MM.1S (cell line): ENCODE measurements around the gene AUTS2.

ENCODE experiments used
- DNase-seq: peaks from one replicate; pipeline ENCODE4 v3.0.0-alpha.2; 2015
- H2AFZ ChIP-seq: fragments of 300-600 bp; sonication (generic); 2 replicates; pipeline ENCODE4 v1.6.0; 2016; ENCODE audit warnings: antibody characterized with exemption, low read length
- H3F3A ChIP-seq: fragments of 300-600 bp; sonication (generic); 2 replicates; pipeline ENCODE4 v1.6.1; 2016; ENCODE audit warnings: mild to moderate bottlenecking, antibody characterized with exemption, low read length, moderate library complexity, mixed read lengths; ENCODE audit not compliant: insufficient read depth
- H3K27ac ChIP-seq: fragments of 300-600 bp; sonication (generic); 2 replicates; pipeline ENCODE4 v1.5.1; 2016; ENCODE audit warnings: mild to moderate bottlenecking, low read length
- H3K27me3 ChIP-seq: fragments of 300-600 bp; sonication (generic); replicated peaks from 2 replicates; pipeline ENCODE4 v1.6.0; 2016; ENCODE audit warnings: low read length; ENCODE audit not compliant: insufficient read depth
- H3K36me3 ChIP-seq: fragments of 300-600 bp; sonication (generic); replicated peaks from 2 replicates; pipeline ENCODE4 v1.6.1; 2016; ENCODE audit warnings: mild to moderate bottlenecking, low read length, mixed read lengths; ENCODE audit not compliant: insufficient read depth
- H3K4me1 ChIP-seq: fragments of 300-600 bp; sonication (generic); 2 replicates; pipeline ENCODE4 v1.6.1; 2016; ENCODE audit warnings: low read length, mixed read lengths
- H3K4me2 ChIP-seq: fragments of 300-600 bp; sonication (generic); 2 replicates; pipeline ENCODE4 v1.6.0; 2016; ENCODE audit warnings: low read depth, low read length
- H3K4me3 ChIP-seq: fragments of 300-600 bp; sonication (generic); 2 replicates; pipeline ENCODE4 v1.5.1; 2016; ENCODE audit warnings: low read length, mixed read lengths
- H3K79me2 ChIP-seq: fragments of 300-600 bp; sonication (generic); 2 replicates; pipeline ENCODE4 v1.6.1; 2016; ENCODE audit warnings: mixed run types, low read length, mixed read lengths
- H3K9ac ChIP-seq: fragments of 300-600 bp; sonication (generic); 2 replicates; pipeline ENCODE4 v1.6.1; 2016; ENCODE audit warnings: low read length, mixed read lengths
- H3K9me2 ChIP-seq: fragments of 300-600 bp; sonication (generic); replicated peaks from 2 replicates; pipeline ENCODE4 v1.6.1; 2016; ENCODE audit warnings: mild to moderate bottlenecking, low read length, mixed read lengths; ENCODE audit not compliant: insufficient read depth
- H3K9me3 ChIP-seq: fragments of 300-600 bp; sonication (generic); replicated peaks from 2 replicates; pipeline ENCODE4 v1.6.1; 2016; ENCODE audit warnings: mild to moderate bottlenecking, low read length, mixed read lengths; ENCODE audit not compliant: insufficient read depth
- H4K20me1 ChIP-seq: fragments of 300-600 bp; sonication (generic); 2 replicates; pipeline ENCODE4 v1.6.1; 2016; ENCODE audit warnings: mild to moderate bottlenecking, low read length, moderate library complexity, mixed read lengths; ENCODE audit not compliant: insufficient read depth
- CTCF ChIP-seq: fragments of 300-600 bp; sonication (generic); IDR thresholded peaks from 2 replicates; pipeline ENCODE4 v1.5.1; 2016; ENCODE audit warnings: antibody characterized with exemption, low read length, mixed read lengths
- EZH2 ChIP-seq: fragments of 300-600 bp; sonication (generic); optimal IDR thresholded peaks from 2 replicates; pipeline ENCODE3; 2017; ENCODE audit warnings: low read depth, mild to moderate bottlenecking, antibody characterized with exemption, low read length, mixed read lengths
- EZH2phosphoT487 ChIP-seq: fragments of 300-600 bp; sonication (generic); IDR thresholded peaks from 2 replicates; pipeline ENCODE4 v1.6.1; 2018; ENCODE audit warnings: antibody characterized with exemption, low read length

AUTS2 gene

DNA sequence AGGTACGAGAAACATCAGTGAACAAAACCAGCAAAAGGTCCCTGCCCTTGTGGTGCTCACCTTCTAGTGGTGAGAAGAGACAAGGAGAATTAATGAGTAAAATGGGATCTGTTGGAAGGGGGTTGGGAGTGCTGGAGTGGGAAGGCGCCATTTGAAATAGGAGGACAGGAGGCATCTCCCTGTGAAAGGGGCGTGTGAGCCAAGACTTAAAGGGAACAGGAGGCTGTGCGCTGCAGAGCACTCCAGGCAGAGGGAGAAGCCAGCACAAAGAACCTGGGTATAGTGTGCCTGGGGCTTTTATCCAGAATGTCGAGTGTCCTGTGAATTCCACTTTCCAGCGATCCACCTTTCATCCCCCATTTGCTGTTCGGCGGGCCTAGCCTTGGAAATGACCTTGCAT is 1035.8 kb downstream of the AUTS2 start:
- Histone ChIP-seq H3K79me2 (no peaks in the 10 kb centered on the region), H4K20me1 (no peaks in the 10 kb centered on the region), H3K9me2 (no peaks in the 10 kb centered on the region), H3K36me3 (no peaks in the 10 kb centered on the region), H3K9me3 (no peaks in the 10 kb centered on the region), H3K4me2 (no peak overlapping the region), H3K27me3 (no peaks in the 10 kb centered on the region), H3K4me3 (no peak overlapping the region), H3F3A (no peaks in the 10 kb centered on the region), H3K9ac (no peak overlapping the region), H2AFZ (no peak overlapping the region), H3K4me1 (no peaks in the 10 kb centered on the region), H3K27ac (no peak overlapping the region)
- DNase-seq = no peak
- TF ChIP-seq CTCF (no peak), EZH2 (no peak), EZH2phosphoT487 (no peak)

DNA sequence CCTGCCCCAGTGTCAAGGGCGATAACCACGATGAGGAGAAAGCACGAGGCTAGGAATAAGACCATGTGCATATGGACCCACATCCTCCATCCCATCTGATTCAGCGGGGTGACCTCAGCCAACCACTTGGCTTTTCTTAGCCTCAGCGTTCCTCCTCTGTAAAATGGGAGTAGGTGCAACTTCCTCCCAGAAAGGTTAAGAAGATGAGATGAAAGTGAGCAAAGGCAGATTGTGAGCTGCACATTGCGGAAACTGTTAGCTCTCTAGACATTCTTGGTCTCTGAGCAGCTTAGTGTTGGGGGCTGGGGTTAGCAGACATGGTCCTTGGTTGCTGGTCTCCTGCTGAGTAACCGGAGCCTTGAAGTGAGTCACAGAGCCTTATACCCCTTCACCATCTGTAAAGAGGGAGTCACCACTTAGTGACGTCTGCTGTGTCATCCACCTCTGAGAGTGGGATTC is 1036.4 kb downstream of the AUTS2 start:
- DNase-seq = no peak
- no peak overlapping the region for H3K4me2 ChIP-seq

DNA sequence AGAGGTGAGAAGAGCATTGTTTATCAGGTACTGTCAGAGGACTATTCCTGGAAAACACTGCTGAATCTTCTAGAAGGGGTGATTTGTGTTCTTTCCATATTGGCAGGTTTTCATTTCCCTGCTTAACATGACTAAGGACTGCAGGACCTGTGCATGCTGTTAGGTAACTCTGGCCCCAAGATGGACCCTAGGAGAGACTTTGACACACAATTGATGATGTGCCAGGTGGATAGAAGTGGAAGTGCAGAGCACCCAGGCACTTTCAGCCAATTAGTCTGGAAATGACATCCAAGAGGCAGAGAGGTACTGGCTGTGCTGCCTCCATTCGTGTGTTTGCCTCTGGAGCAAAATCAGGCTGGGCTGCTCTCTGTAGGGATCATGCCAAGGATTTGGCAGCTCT is 1037.4 kb downstream of the AUTS2 start:
- Histone ChIP-seq H4K20me1 (no peaks in the 10 kb centered on the region), H3F3A (no peaks in the 10 kb centered on the region), H3K9ac (no peak overlapping the region), H3K4me1 (no peaks in the 10 kb centered on the region), H3K9me2 (no peaks in the 10 kb centered on the region), H3K27me3 (no peaks in the 10 kb centered on the region), H3K9me3 (no peaks in the 10 kb centered on the region), H3K4me2 (no peak overlapping the region), H3K27ac (no peak overlapping the region), H3K79me2 (no peaks in the 10 kb centered on the region), H3K4me3 (no peak overlapping the region), H2AFZ (no peak overlapping the region), H3K36me3 (no peaks in the 10 kb centered on the region)
- no peak for TF ChIP-seq CTCF
- no peak for TF ChIP-seq EZH2
- TF ChIP-seq EZH2phosphoT487 = no peak
- DNase-seq = no peak

More for the DNA sequence above, 1036.4 kb downstream of the AUTS2 start:
- Histone ChIP-seq H3K27me3 (no peaks in the 10 kb centered on the region), H3K4me1 (no peaks in the 10 kb centered on the region), H3K9me3 (no peaks in the 10 kb centered on the region), H3K4me3 (no peak overlapping the region), H4K20me1 (no peaks in the 10 kb centered on the region), H3K9ac (no peak overlapping the region), H3F3A (no peaks in the 10 kb centered on the region), H3K79me2 (no peaks in the 10 kb centered on the region), H3K27ac (no peak overlapping the region), H3K36me3 (no peaks in the 10 kb centered on the region), H2AFZ (no peak overlapping the region), H3K9me2 (no peaks in the 10 kb centered on the region)
- TF ChIP-seq EZH2phosphoT487 (no peak), EZH2 (no peak), CTCF (no peak)
